Measurements from ENCODE around the gene SCN5A. TPM values are rescaled to one million over a fixed set of nuclear protein-coding genes. Genes with fewer than 3 reads are reported as not detected.

Gene SCN5A
- total RNA-seq, 1 donor from 2014 or later, result 3.3 TPM

- Histone ChIP-seq H3K27me3 (ENCODE audit: insufficient read depth, low read length) (no peaks in the 10 kb centered on the region), H3K4me2 (ENCODE audit: low read length) (no peak overlapping the region), H3K4me1 (ENCODE audit: insufficient read depth, low read length) (no peaks in the 10 kb centered on the region), H3K79me2 (ENCODE audit: insufficient read depth, low read length) (no peaks in the 10 kb centered on the region), H2AFZ (ENCODE audit: low read depth, low read length) (no peak overlapping the region), H4K20me1 (ENCODE audit: insufficient read depth, low read length) (no peaks in the 10 kb centered on the region), H3K27ac (ENCODE audit: low read depth, low read length) (no peak overlapping the region), H3K4me3 (ENCODE audit: insufficient read depth, low read depth, low read length) (no peak overlapping the region), H3K9ac (ENCODE audit: low read length) (no peak overlapping the region), H3K9me3 (ENCODE audit: insufficient read depth, low read depth, low read length) (no peaks in the 10 kb centered on the region), H3K36me3 (ENCODE audit: insufficient read depth, low read length) (no peaks in the 10 kb centered on the region)
- DNase-seq (ENCODE audit: low read depth), result no peak
- H3K4me1 Mint-ChIP-seq (ENCODE audit: low read depth, unreplicated experiment), result no peaks in the 10 kb centered on the region
- no peak for FAIRE-seq
- H3K36me3 Mint-ChIP-seq (ENCODE audit: low read depth, unreplicated experiment), result no peaks in the 10 kb centered on the region
- H3K4me3 Mint-ChIP-seq (ENCODE audit: unreplicated experiment), result no peak overlapping the region
- no peak overlapping the region for H3K27ac Mint-ChIP-seq (ENCODE audit: unreplicated experiment)
- TF ChIP-seq EZH2 (IDR thresholded peaks at IDR 0.05; ENCODE audit: insufficient read depth, low read length) (no peak), CTCF (IDR thresholded peaks at IDR 0.05; ENCODE audit: insufficient read depth, low read depth, low read length) (no peak)
- peaks cover 12% of the 10 kb centered on the region for H3K27me3 Mint-ChIP-seq (ENCODE audit: low read depth, unreplicated experiment)
- peaks cover 8% of the 10 kb centered on the region for H3K9me3 Mint-ChIP-seq (ENCODE audit: unreplicated experiment)
Measured at GRCh38 chr3:38601956-38602550, 47.4 kb downstream of the SCN5A start.

GRCh38 chr3:38600551-38600950 lies 48.9 kb downstream of the SCN5A start:
- H3K9me3 ChIP-seq (ENCODE audit: insufficient read depth, low read depth, low read length), result no peaks in the 10 kb centered on the region
- no peak overlapping the region for H3K4me3 ChIP-seq (ENCODE audit: insufficient read depth, low read depth, low read length)
- H3K27ac ChIP-seq (ENCODE audit: low read depth, low read length), result no peak overlapping the region
- H3K36me3 Mint-ChIP-seq (ENCODE audit: low read depth, unreplicated experiment), result no peaks in the 10 kb centered on the region
- peaks cover 7% of the 10 kb centered on the region for H3K9me3 Mint-ChIP-seq (ENCODE audit: unreplicated experiment)
- H2AFZ ChIP-seq (ENCODE audit: low read depth, low read length), result no peak overlapping the region
- no peak overlapping the region for H3K27ac Mint-ChIP-seq (ENCODE audit: unreplicated experiment)
- no peaks in the 10 kb centered on the region for H3K36me3 ChIP-seq (ENCODE audit: insufficient read depth, low read length)
- H3K4me1 Mint-ChIP-seq (ENCODE audit: low read depth, unreplicated experiment), result no peaks in the 10 kb centered on the region
- H3K27me3 Mint-ChIP-seq (ENCODE audit: low read depth, unreplicated experiment), result peaks cover 8% of the 10 kb centered on the region
- H3K79me2 ChIP-seq (ENCODE audit: insufficient read depth, low read length), result no peaks in the 10 kb centered on the region
- TF ChIP-seq CTCF (IDR thresholded peaks at IDR 0.05; ENCODE audit: insufficient read depth, low read depth, low read length), result no peak
- no peak for TF ChIP-seq EZH2 (IDR thresholded peaks at IDR 0.05; ENCODE audit: insufficient read depth, low read length)
- DNase-seq (ENCODE audit: low read depth) (no peak), FAIRE-seq (no peak)
- no peak overlapping the region for H3K4me3 Mint-ChIP-seq (ENCODE audit: unreplicated experiment)
- H3K4me1 ChIP-seq (ENCODE audit: insufficient read depth, low read length), result no peaks in the 10 kb centered on the region
- no peaks in the 10 kb centered on the region for H4K20me1 ChIP-seq (ENCODE audit: insufficient read depth, low read length)
- H3K9ac ChIP-seq (ENCODE audit: low read length), result no peak overlapping the region
- H3K27me3 ChIP-seq (ENCODE audit: insufficient read depth, low read length), result no peaks in the 10 kb centered on the region
- H3K4me2 ChIP-seq (ENCODE audit: low read length), result no peak overlapping the region

GRCh38 chr3:38599886-38600285 lies 49.6 kb downstream of the SCN5A start:
- H3K4me1 ChIP-seq (ENCODE audit: insufficient read depth, low read length), result no peaks in the 10 kb centered on the region
- no peaks in the 10 kb centered on the region for H3K9me3 ChIP-seq (ENCODE audit: insufficient read depth, low read depth, low read length)
- peaks cover 6% of the 10 kb centered on the region for H3K27me3 Mint-ChIP-seq (ENCODE audit: low read depth, unreplicated experiment)
- no peak overlapping the region for H3K9ac ChIP-seq (ENCODE audit: low read length)
- no peak overlapping the region for H3K27ac ChIP-seq (ENCODE audit: low read depth, low read length)
- peaks cover 1% of the 10 kb centered on the region for H3K9me3 Mint-ChIP-seq (ENCODE audit: unreplicated experiment)
- H3K27me3 ChIP-seq (ENCODE audit: insufficient read depth, low read length), result no peaks in the 10 kb centered on the region
- no peak overlapping the region for H3K27ac Mint-ChIP-seq (ENCODE audit: unreplicated experiment)
- H3K4me3 ChIP-seq (ENCODE audit: insufficient read depth, low read depth, low read length), result no peak overlapping the region
- no peak for DNase-seq (ENCODE audit: low read depth)
- H3K79me2 ChIP-seq (ENCODE audit: insufficient read depth, low read length), result no peaks in the 10 kb centered on the region
- H3K4me2 ChIP-seq (ENCODE audit: low read length), result no peak overlapping the region
- H3K36me3 Mint-ChIP-seq (ENCODE audit: low read depth, unreplicated experiment), result no peaks in the 10 kb centered on the region
- TF ChIP-seq CTCF (IDR thresholded peaks at IDR 0.05; ENCODE audit: insufficient read depth, low read depth, low read length) (no peak), EZH2 (IDR thresholded peaks at IDR 0.05; ENCODE audit: insufficient read depth, low read length) (no peak)
- no peaks in the 10 kb centered on the region for H3K4me1 Mint-ChIP-seq (ENCODE audit: low read depth, unreplicated experiment)
- no peaks in the 10 kb centered on the region for H4K20me1 ChIP-seq (ENCODE audit: insufficient read depth, low read length)
- H3K4me3 Mint-ChIP-seq (ENCODE audit: unreplicated experiment), result no peak overlapping the region
- FAIRE-seq, result no peak
- no peaks in the 10 kb centered on the region for H3K36me3 ChIP-seq (ENCODE audit: insufficient read depth, low read length)
- H2AFZ ChIP-seq (ENCODE audit: low read depth, low read length), result no peak overlapping the region
